Hepatocyte (in vitro differentiated cells): ENCODE data around the gene RNF7. TPM values are rescaled to one million over a fixed set of nuclear protein-coding genes. Genes with fewer than 3 reads are reported as not detected.

Source experiments
- DNase-seq: peaks from one replicate; pipeline ENCODE4 v3.0.0-alpha.2; 2016; ENCODE audit warnings: low spot score
- H2AFZ ChIP-seq: fragments of 200-600 bp; sonication (generic); 2 replicates; pipeline ENCODE4 v1.6.0; 2016; ENCODE audit warnings: antibody characterized with exemption, mild to moderate bottlenecking
- H3K27ac ChIP-seq: fragments of 200-600 bp; sonication (generic); 2 replicates; pipeline ENCODE4 v1.5.1; 2016; ENCODE audit warnings: mild to moderate bottlenecking
- H3K27me3 ChIP-seq: fragments of 200-600 bp; sonication (generic); 2 replicates; pipeline ENCODE4 v1.6.1; 2016
- H3K36me3 ChIP-seq: fragments of 200-600 bp; sonication (generic); replicated peaks from 2 replicates; pipeline ENCODE4 v1.5.1; 2016; ENCODE audit warnings: low read depth; ENCODE audit not compliant: insufficient read depth
- H3K4me1 ChIP-seq: fragments of 200-600 bp; sonication (generic); 2 replicates; pipeline ENCODE4 v1.5.1; 2016; ENCODE audit warnings: mild to moderate bottlenecking, moderate library complexity; ENCODE audit not compliant: insufficient read depth
- H3K4me2 ChIP-seq: fragments of 200-600 bp; sonication (generic); 2 replicates; pipeline ENCODE4 v1.6.0; 2016
- H3K4me3 ChIP-seq: fragments of 200-600 bp; sonication (generic); 2 replicates; pipeline ENCODE4 v1.5.1; 2016; ENCODE audit warnings: mild to moderate bottlenecking
- H3K79me2 ChIP-seq: fragments of 200-600 bp; sonication (generic); 2 replicates; pipeline ENCODE4 v1.6.0; 2017; ENCODE audit warnings: mild to moderate bottlenecking
- H3K9me2 ChIP-seq: fragments of 200-600 bp; sonication (generic); replicated peaks from 2 replicates; pipeline ENCODE4 v1.6.0; 2017; ENCODE audit warnings: mild to moderate bottlenecking; ENCODE audit not compliant: insufficient read depth
- H3K9me3 ChIP-seq: fragments of 200-600 bp; sonication (generic); 2 replicates; pipeline ENCODE4 v1.5.1; 2016; ENCODE audit warnings: low read depth, mild to moderate bottlenecking
- H4K20me1 ChIP-seq: fragments of 200-600 bp; sonication (generic); 2 replicates; pipeline ENCODE4 v1.6.0; 2016; ENCODE audit warnings: mild to moderate bottlenecking; ENCODE audit not compliant: insufficient read depth, poor library complexity, severe bottlenecking
- EZH2 ChIP-seq: fragments of 200-600 bp; sonication (generic); IDR thresholded peaks from 2 replicates; pipeline ENCODE4 v1.6.1; 2016; ENCODE audit warnings: antibody characterized with exemption, mild to moderate bottlenecking, borderline replicate concordance
- EZH2phosphoT487 ChIP-seq: fragments of 200-600 bp; sonication (generic); IDR thresholded peaks from one replicate; pipeline ENCODE4 v1.6.1; 2018; ENCODE audit warnings: antibody characterized with exemption, mild to moderate bottlenecking, low read depth, moderate library complexity; ENCODE audit not compliant: unreplicated experiment, severe bottlenecking
- WGBS: methylation state at CpG from one replicate; pipeline ENCODE4 v1.1.6; 2016; ENCODE audit warnings: low lambda C conversion rate; ENCODE audit errors: missing lambda C conversion rate; 5-methylcytosine and 5-hydroxymethylcytosine counted together
- polyA plus RNA-seq: library from polyadenylated mRNA; unstranded; fragments of >200 nt; fragmentation: Nextera tagmentation; extraction: Ambion mirVana; gene quantifications from 2 replicates; pipeline ENCODE4 v1.2.1, GENCODE V29; 2016
- total RNA-seq: library from RNA; depleted of rRNA; stranded (reverse); fragments of >200 nt; gene quantifications from 2 replicates; pipeline ENCODE4 v1.2.3, GENCODE V29; 2014
- TF ChIP-seq, protein P1 (sequence below): fragments of 200-600 bp; sonication (generic); IDR thresholded peaks from 2 replicates; pipeline ENCODE4 v1.5.1; 2016; ENCODE audit warnings: antibody characterized with exemption, mild to moderate bottlenecking; ENCODE audit not compliant: poor library complexity

The RNF7 gene
- total and polyA plus RNA-seq, 2 experiments from 2014 or later: 176 to 212 TPM

DNA sequence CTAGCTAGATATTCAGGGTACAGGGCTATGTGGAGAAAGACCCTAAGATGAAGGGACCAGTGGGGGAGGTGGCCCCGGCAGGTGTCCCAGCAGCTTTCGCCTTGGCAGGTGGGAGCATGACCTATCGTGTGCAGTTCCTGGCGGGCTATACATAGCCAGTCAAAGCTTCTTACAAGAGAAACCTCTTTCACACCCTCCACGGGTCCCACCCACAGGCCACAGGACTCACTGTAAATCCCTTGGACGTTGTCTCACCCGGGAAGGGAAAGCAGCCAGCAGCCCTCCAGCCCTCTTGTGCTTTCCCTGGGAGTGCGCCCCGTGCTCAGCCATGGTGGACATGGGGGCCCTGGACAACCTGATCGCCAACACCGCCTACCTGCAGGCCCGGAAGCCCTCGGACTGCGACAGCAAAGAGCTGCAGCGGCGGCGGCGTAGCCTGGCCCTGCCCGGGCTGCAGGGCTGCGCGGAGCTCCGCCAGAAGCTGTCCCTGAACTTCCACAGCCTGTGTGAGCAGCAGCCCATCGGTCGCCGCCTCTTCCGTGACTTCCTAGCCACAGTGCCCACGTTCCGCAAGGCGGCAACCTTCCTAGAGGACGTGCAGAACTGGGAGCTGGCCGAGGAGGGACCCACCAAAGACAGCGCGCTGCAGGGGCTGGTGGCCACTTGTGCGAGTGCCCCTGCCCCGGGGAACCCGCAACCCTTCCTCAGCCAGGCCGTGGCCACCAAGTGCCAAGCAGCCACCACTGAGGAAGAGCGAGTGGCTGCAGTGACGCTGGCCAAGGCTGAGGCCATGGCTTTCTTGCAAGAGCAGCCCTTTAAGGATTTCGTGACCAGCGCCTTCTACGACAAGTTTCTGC is 40.1 kb downstream of the RNF7 start:
- Histone ChIP-seq H3K9me2 (no peaks in the 10 kb centered on the region), H3K4me2 (no peak overlapping the region), H3K4me1 (no peaks in the 10 kb centered on the region), H3K27ac (no peak overlapping the region), H3K27me3 (no peaks in the 10 kb centered on the region), H3K79me2 (no peaks in the 10 kb centered on the region), H3K9me3 (no peaks in the 10 kb centered on the region), H3K36me3 (no peaks in the 10 kb centered on the region), H4K20me1 (no peaks in the 10 kb centered on the region), H2AFZ (no peak overlapping the region), H3K4me3 (no peak overlapping the region)
- DNase-seq: no peak
- TF ChIP-seq, protein P1, sequence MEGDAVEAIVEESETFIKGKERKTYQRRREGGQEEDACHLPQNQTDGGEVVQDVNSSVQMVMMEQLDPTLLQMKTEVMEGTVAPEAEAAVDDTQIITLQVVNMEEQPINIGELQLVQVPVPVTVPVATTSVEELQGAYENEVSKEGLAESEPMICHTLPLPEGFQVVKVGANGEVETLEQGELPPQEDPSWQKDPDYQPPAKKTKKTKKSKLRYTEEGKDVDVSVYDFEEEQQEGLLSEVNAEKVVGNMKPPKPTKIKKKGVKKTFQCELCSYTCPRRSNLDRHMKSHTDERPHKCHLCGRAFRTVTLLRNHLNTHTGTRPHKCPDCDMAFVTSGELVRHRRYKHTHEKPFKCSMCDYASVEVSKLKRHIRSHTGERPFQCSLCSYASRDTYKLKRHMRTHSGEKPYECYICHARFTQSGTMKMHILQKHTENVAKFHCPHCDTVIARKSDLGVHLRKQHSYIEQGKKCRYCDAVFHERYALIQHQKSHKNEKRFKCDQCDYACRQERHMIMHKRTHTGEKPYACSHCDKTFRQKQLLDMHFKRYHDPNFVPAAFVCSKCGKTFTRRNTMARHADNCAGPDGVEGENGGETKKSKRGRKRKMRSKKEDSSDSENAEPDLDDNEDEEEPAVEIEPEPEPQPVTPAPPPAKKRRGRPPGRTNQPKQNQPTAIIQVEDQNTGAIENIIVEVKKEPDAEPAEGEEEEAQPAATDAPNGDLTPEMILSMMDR: no peak
- no peak for TF ChIP-seq EZH2phosphoT487
- no peak for TF ChIP-seq EZH2
- WGBS: 95% methylated on average over 42 of the region's 42 CpGs

GRCh38 chr3:141779667-141780066 is 41.6 kb downstream of the RNF7 start:
- TF ChIP-seq, protein P1: no peak
- TF ChIP-seq EZH2: no peak
- no peak for TF ChIP-seq EZH2phosphoT487
- Histone ChIP-seq H3K4me2 (no peak overlapping the region), H3K27me3 (no peaks in the 10 kb centered on the region), H3K9me3 (no peaks in the 10 kb centered on the region), H3K4me3 (no peak overlapping the region), H3K36me3 (no peaks in the 10 kb centered on the region), H4K20me1 (no peaks in the 10 kb centered on the region), H3K4me1 (no peaks in the 10 kb centered on the region), H3K9me2 (no peaks in the 10 kb centered on the region), H3K27ac (no peak overlapping the region), H2AFZ (no peak overlapping the region), H3K79me2 (no peaks in the 10 kb centered on the region)
- 93% methylated on average over 1 of the region's 1 CpG for WGBS
- DNase-seq: no peak

GRCh38 chr3:141782386-141782932 is 44.4 kb downstream of the RNF7 start:
- Histone ChIP-seq H2AFZ (no peak overlapping the region), H4K20me1 (no peaks in the 10 kb centered on the region), H3K4me3 (no peak overlapping the region), H3K27me3 (no peaks in the 10 kb centered on the region), H3K9me3 (no peaks in the 10 kb centered on the region), H3K4me2 (no peak overlapping the region), H3K79me2 (no peaks in the 10 kb centered on the region), H3K9me2 (no peaks in the 10 kb centered on the region), H3K4me1 (no peaks in the 10 kb centered on the region), H3K36me3 (no peaks in the 10 kb centered on the region), H3K27ac (no peak overlapping the region)
- TF ChIP-seq EZH2phosphoT487 (no peak), EZH2 (no peak)
- TF ChIP-seq, protein P1: no peak
- DNase-seq: no peak
- 53% methylated on average over 4 of the region's 4 CpGs for WGBS
